ENCODE results near the gene KLHL14.

DNA sequence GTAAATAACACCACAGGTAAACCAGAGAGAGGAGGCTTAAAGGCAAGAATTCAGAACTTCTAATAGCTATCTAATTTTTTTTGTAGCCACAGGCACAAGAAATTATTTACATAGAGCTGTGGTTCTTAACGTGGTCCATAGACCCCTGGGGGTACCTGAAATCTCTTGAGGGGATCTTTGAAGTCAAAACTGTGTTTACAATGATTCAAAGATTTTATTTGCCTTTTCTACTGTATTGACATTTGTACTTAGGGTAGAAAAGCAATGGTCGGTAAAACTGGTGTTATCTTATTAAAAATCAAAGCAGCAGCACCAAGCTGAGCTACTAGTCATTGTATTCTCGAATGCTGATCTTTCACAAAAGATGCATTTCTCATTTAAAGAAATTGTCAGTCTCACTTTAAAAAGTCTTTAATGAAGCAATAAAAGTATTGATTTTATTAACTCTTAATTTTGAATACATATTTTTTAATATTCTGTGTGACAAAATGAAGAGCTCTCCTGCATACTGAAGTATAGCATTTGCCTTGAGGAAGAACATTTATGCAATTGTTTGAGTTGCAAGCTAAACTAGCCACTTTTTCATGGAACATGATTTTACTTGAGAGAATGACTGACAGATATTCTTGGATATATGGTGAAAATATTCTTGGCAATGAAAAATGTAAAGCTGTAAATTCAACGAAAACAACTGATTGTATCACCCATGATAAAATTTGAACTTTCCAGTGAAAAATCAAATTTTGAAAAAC, 25.6 kb upstream of the KLHL14 start:
- TF ChIP-seq, protein P1, sequence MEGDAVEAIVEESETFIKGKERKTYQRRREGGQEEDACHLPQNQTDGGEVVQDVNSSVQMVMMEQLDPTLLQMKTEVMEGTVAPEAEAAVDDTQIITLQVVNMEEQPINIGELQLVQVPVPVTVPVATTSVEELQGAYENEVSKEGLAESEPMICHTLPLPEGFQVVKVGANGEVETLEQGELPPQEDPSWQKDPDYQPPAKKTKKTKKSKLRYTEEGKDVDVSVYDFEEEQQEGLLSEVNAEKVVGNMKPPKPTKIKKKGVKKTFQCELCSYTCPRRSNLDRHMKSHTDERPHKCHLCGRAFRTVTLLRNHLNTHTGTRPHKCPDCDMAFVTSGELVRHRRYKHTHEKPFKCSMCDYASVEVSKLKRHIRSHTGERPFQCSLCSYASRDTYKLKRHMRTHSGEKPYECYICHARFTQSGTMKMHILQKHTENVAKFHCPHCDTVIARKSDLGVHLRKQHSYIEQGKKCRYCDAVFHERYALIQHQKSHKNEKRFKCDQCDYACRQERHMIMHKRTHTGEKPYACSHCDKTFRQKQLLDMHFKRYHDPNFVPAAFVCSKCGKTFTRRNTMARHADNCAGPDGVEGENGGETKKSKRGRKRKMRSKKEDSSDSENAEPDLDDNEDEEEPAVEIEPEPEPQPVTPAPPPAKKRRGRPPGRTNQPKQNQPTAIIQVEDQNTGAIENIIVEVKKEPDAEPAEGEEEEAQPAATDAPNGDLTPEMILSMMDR (IDR thresholded peaks at IDR 0.05): no peak
- TF ChIP-seq POLR2A (IDR thresholded peaks at IDR 0.05): no peak
